ENCODE results near the gene LDAH. TPM values are rescaled to one million over a fixed set of nuclear protein-coding genes. Genes with fewer than 3 reads are reported as not detected.

LDAH gene
- total RNA-seq, 1 experiment from 2014 or later, result not detected

DNA sequence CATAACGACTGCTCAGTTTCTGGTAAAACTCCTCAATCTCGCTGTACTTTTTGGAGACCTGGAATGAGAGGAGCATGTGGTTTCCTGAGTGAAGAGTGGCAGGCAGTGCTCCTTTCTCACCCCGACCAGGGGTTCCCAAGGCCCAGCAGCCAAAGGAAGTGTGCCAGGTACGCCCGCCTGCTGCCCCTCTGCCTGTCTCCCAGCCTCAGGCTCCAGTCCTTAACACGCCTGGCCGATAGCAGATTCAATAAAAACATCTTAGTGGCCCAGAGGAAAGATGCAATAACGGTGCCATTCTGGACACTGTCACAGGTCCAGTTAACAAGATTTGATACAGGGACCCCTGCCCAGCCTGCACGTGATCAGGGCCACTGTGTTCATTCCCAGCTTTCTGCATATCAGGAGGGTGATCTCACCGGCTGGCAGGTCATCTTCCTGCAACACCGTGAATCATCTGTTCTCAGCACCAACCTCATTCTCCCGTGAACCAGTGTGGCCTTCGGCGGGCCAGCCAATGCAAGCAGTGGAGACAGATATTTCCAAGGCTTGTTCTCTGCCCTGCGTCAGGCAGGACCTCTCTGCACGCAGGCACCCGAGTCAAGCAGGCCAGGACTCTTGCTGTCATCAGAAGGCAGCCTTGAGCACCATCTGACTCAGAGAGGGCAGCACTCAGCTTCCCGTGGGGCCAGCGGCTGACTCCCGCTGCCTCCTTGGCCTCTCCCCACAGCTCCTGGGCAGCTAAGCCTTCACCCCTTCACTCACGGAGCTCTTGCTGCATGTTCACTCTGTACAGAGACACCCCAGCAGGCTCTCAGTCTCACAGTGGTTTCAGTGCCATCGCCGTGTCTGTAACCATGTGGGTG lies 181.5 kb downstream of the LDAH start:
- H3K4me1 ChIP-seq (ENCODE audit: insufficient read depth, low read length), result no peaks in the 10 kb centered on the region
- ChIA-PET CTCF (interaction anchor here (1.1 kb wide), 1 partner anchor 197 kb away, joined by 6 read pairs; no protein-coding TSS in a partner anchor), POLR2A (ENCODE audit: unreplicated experiment) (no interaction called here)
- no peak overlapping the region for H2AFZ ChIP-seq (ENCODE audit: low read length)
- no peaks in the 10 kb centered on the region for H3F3A ChIP-seq (ENCODE audit: low read length, unreplicated experiment)
- no peaks in the 10 kb centered on the region for H3K9me3 ChIP-seq (ENCODE audit: low read length)
- H4K20me1 ChIP-seq (ENCODE audit: low read length), result no peaks in the 10 kb centered on the region
- no peaks in the 10 kb centered on the region for H3K79me2 ChIP-seq (ENCODE audit: low read length)
- no TSS peak for BruUV-seq (replicated peaks)
- no peaks in the 10 kb centered on the region for H3K36me3 ChIP-seq (ENCODE audit: low read depth, low read length)
- no peak overlapping the region for H3K27ac ChIP-seq (ENCODE audit: low read length)
- no peak overlapping the region for H3K4me2 ChIP-seq (ENCODE audit: low read length)
- ATAC-seq, result peak; percentile 33
- peak; percentile 29 for DNase-seq
- intact Hi-C loops (cut with micrococcal nuclease), result no loop called here
- no peak overlapping the region for H3K4me3 ChIP-seq (ENCODE audit: low read length)
- H3K9me2 ChIP-seq (replicated peaks; ENCODE audit: low read length), result no peaks in the 10 kb centered on the region
- TF ChIP-seq EZH2 (IDR thresholded peaks at IDR 0.05; ENCODE audit: low read length, unreplicated experiment) (no peak), EZH2phosphoT487 (IDR thresholded peaks at IDR 0.05; ENCODE audit: borderline replicate concordance, low read length) (no peak), CTCF (conservative IDR thresholded peaks at IDR 0.05; ENCODE audit: low read depth, low read length) (no peak)
- H3K9ac ChIP-seq (ENCODE audit: low read length), result no peak overlapping the region
- H3K27me3 ChIP-seq (ENCODE audit: low read length), result no peaks in the 10 kb centered on the region

DNA sequence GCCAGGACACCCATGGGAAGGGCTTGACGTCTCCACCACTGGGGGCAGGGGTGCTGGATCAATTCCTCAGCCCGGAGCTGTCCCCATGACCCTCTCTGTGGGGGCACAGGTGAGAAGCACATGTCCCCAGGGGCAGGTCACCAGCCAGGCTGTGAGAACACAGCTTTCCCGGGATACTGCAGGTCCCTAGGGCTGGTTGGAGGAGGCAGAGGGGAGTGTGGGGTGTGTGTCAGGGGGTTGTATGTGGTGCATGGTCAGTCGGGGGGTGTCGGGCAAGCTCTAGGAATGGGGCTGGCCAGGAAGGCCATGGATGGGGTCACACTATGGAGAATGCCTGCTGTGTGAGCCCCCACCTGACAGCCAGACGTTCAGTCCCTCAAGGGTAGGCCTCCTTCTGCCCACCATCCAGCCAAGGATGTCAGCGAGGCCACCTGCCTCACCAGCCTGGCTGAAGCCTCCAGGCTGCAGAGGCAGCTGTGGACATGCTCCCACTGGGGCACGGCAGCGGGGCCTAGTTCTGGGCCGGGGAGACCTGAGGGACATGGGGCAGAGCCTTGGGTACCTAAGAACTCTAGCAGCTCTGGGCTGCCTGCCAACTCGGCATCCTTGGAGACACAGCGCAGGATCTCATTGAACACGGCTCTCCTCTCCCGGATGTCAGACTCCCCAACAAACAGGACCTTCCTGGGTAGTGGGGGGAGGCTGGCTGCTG lies 182.3 kb downstream of the LDAH start:
- Histone ChIP-seq H3K27me3 (ENCODE audit: low read length) (no peaks in the 10 kb centered on the region), H3F3A (ENCODE audit: low read length, unreplicated experiment) (no peaks in the 10 kb centered on the region), H3K4me3 (ENCODE audit: low read length) (no peak overlapping the region), H3K9ac (ENCODE audit: low read length) (no peak overlapping the region), H4K20me1 (ENCODE audit: low read length) (no peaks in the 10 kb centered on the region), H3K4me1 (ENCODE audit: insufficient read depth, low read length) (peaks cover under 1% of the 10 kb centered on the region; the same call in 1 of the 2 replicates), H3K36me3 (ENCODE audit: low read depth, low read length) (no peaks in the 10 kb centered on the region), H3K27ac (ENCODE audit: low read length) (no peak overlapping the region), H3K4me2 (ENCODE audit: low read length) (no peak overlapping the region), H3K79me2 (ENCODE audit: low read length) (no peaks in the 10 kb centered on the region), H2AFZ (ENCODE audit: low read length) (no peak overlapping the region), H3K9me3 (ENCODE audit: low read length) (no peaks in the 10 kb centered on the region), H3K9me2 (replicated peaks; ENCODE audit: low read length) (no peaks in the 10 kb centered on the region)
- intact Hi-C loops (cut with micrococcal nuclease), result no loop called here
- no peak for ATAC-seq
- DNase-seq, result no peak
- TF ChIP-seq EZH2 (IDR thresholded peaks at IDR 0.05; ENCODE audit: low read length, unreplicated experiment) (no peak), EZH2phosphoT487 (IDR thresholded peaks at IDR 0.05; ENCODE audit: borderline replicate concordance, low read length) (no peak), CTCF (conservative IDR thresholded peaks at IDR 0.05; ENCODE audit: low read depth, low read length) (no peak)
- BruUV-seq (replicated peaks), result no TSS peak
- ChIA-PET CTCF (no interaction called here), POLR2A (ENCODE audit: unreplicated experiment) (no interaction called here)
